SK-N-SH treated with all-trans-retinoic acid at 6 μM for 48 hours (cell line): ENCODE measurements around the gene COPS2.

Experiments
- ATAC-seq: fragments of 200-7000 bp; cut with Tn5 transposase; 3 replicates; pipeline ENCODE4 v1.9.1; 2020; ENCODE audit warnings: mild to moderate bottlenecking, moderate library complexity
- ARNTL ChIP-seq: fragments of 450-650 bp; formaldehyde crosslinking; IDR thresholded peaks from 2 replicates; pipeline ENCODE4 v1.5.0; 2020; ENCODE audit warnings: low read depth, mild to moderate bottlenecking, moderate library complexity, borderline replicate concordance
- BACH2 ChIP-seq: fragments of 250-450 bp; sonication (Bioruptor Pico); IDR thresholded peaks from 2 replicates; pipeline ENCODE4 v1.9.0; 2021; ENCODE audit warnings: mild to moderate bottlenecking, borderline replicate concordance
- CSDC2 ChIP-seq: fragments of 250-450 bp; sonication (Bioruptor Pico); IDR thresholded peaks from 2 replicates; pipeline ENCODE4 v1.5.0; 2020; ENCODE audit warnings: mild to moderate bottlenecking, moderate library complexity
- ESRRG ChIP-seq: fragments of 250-450 bp; sonication (Bioruptor Pico); IDR thresholded peaks from 2 replicates; pipeline ENCODE4 v1.6.1; 2021; ENCODE audit warnings: mild to moderate bottlenecking
- GLIS3 ChIP-seq: fragments of 250-450 bp; sonication (Bioruptor Pico); IDR thresholded peaks from 2 replicates; pipeline ENCODE4 v1.5.0; 2020; ENCODE audit warnings: mild to moderate bottlenecking, moderate library complexity
- ISL1 ChIP-seq: fragments of 250-450 bp; sonication (Bioruptor Pico); IDR thresholded peaks from 2 replicates; pipeline ENCODE4 v2.1.2; 2022; ENCODE audit warnings: mild to moderate bottlenecking, moderate library complexity
- OSR1 ChIP-seq: fragments of 250-450 bp; sonication (Bioruptor Pico); IDR thresholded peaks from 2 replicates; pipeline ENCODE4 v1.8.0; 2022; ENCODE audit warnings: moderate library complexity, mild to moderate bottlenecking, inconsistent platforms
- PPARA ChIP-seq: fragments of 250-450 bp; sonication (Bioruptor Pico); IDR thresholded peaks from 2 replicates; pipeline ENCODE4 v1.5.0; 2020; ENCODE audit warnings: mild to moderate bottlenecking, borderline replicate concordance
- RARB ChIP-seq: fragments of 250-450 bp; sonication (Bioruptor Pico); IDR thresholded peaks from 2 replicates; pipeline ENCODE4 v1.8.0; 2021; ENCODE audit warnings: mild to moderate bottlenecking, moderate library complexity
- SNAI2 ChIP-seq: fragments of 250-450 bp; sonication (Bioruptor Pico); IDR thresholded peaks from 2 replicates; pipeline ENCODE4 v1.5.0; 2020; ENCODE audit warnings: mild to moderate bottlenecking, moderate library complexity
- TCF4 ChIP-seq: fragments of 250-450 bp; sonication (Bioruptor Pico); IDR thresholded peaks from 2 replicates; pipeline ENCODE4 v1.8.0; 2021; ENCODE audit warnings: mild to moderate bottlenecking, moderate library complexity, borderline replicate concordance
- TOX ChIP-seq: fragments of 250-450 bp; sonication (Bioruptor Pico); IDR thresholded peaks from 2 replicates; pipeline ENCODE4 v1.8.0; 2021; ENCODE audit warnings: mild to moderate bottlenecking, moderate library complexity, borderline replicate concordance
- ZC3H10 ChIP-seq: fragments of 250-450 bp; sonication (Bioruptor Pico); IDR thresholded peaks from 2 replicates; pipeline ENCODE4 v1.5.1; 2021; ENCODE audit warnings: mild to moderate bottlenecking, moderate library complexity
- ZFP3 ChIP-seq: fragments of 250-450 bp; sonication (Bioruptor Pico); IDR thresholded peaks from 2 replicates; pipeline ENCODE4 v1.5.0; 2020; ENCODE audit warnings: mild to moderate bottlenecking, moderate library complexity
- ZFP30 ChIP-seq: fragments of 450-650 bp; formaldehyde crosslinking; IDR thresholded peaks from 2 replicates; pipeline ENCODE4 v1.5.0; 2022; ENCODE audit warnings: mild to moderate bottlenecking, moderate library complexity
- ZNF565 ChIP-seq: fragments of 450-650 bp; formaldehyde crosslinking; conservative IDR thresholded peaks from 2 replicates; pipeline ENCODE4 v1.5.0; 2020; ENCODE audit warnings: low read depth, mild to moderate bottlenecking, moderate library complexity
- ZNF70 ChIP-seq: fragments of 450-650 bp; formaldehyde crosslinking; IDR thresholded peaks from 2 replicates; pipeline ENCODE4 v1.5.0; 2020; ENCODE audit warnings: mild to moderate bottlenecking, moderate library complexity
- ZNF8 ChIP-seq: fragments of 450-650 bp; formaldehyde crosslinking; IDR thresholded peaks from 2 replicates; pipeline ENCODE4 v1.5.0; 2020; ENCODE audit warnings: mild to moderate bottlenecking, moderate library complexity
- TF ChIP-seq, protein P1 (sequence below): fragments of 250-450 bp; sonication (Bioruptor Pico); IDR thresholded peaks from 2 replicates; pipeline ENCODE4 v1.5.1; 2021; ENCODE audit warnings: mild to moderate bottlenecking, moderate library complexity
- TF ChIP-seq, protein P2 (sequence below): fragments of 250-450 bp; sonication (Bioruptor Pico); IDR thresholded peaks from 2 replicates; pipeline ENCODE4 v1.8.0; 2021; ENCODE audit warnings: low read depth, mild to moderate bottlenecking, moderate library complexity, borderline replicate concordance
- TF ChIP-seq, protein P3 (sequence below): fragments of 250-450 bp; sonication (Bioruptor Pico); IDR thresholded peaks from 2 replicates; pipeline ENCODE4 v1.8.0; 2020; ENCODE audit warnings: mild to moderate bottlenecking, moderate library complexity, borderline replicate concordance

COPS2 gene

DNA sequence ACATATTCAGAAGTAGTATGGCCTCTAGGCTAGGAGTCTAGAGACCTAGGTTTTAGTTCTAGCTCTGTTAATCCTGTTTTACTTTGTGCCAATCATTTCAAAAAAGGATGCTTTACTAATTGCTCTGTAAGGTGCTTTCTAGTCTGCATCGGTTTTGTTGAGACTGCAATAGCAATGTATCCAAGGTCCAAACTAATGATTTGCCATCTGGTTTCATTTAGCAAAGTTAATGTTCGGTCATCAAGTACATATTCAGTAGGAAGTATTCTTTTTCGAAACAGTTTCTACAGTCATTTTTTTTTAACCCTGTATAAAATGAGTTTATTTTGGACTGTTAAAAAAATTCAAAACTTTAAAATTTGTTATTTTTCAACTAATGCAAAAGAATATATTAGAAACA lies 12.6 kb upstream of the COPS2 start:
- no peak for ATAC-seq
- TF ChIP-seq CSDC2 (no peak), ZNF70 (CRISPR knock-in tag) (no peak), ZC3H10 (no peak), GLIS3 (no peak)
- TF ChIP-seq, protein P1, sequence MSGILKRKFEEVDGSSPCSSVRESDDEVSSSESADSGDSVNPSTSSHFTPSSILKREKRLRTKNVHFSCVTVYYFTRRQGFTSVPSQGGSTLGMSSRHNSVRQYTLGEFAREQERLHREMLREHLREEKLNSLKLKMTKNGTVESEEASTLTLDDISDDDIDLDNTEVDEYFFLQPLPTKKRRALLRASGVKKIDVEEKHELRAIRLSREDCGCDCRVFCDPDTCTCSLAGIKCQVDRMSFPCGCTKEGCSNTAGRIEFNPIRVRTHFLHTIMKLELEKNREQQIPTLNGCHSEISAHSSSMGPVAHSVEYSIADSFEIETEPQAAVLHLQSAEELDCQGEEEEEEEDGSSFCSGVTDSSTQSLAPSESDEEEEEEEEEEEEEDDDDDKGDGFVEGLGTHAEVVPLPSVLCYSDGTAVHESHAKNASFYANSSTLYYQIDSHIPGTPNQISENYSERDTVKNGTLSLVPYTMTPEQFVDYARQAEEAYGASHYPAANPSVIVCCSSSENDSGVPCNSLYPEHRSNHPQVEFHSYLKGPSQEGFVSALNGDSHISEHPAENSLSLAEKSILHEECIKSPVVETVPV (CRISPR knock-in tag) = no peak
- TF ChIP-seq, all 23 proteins: peak for 0

DNA sequence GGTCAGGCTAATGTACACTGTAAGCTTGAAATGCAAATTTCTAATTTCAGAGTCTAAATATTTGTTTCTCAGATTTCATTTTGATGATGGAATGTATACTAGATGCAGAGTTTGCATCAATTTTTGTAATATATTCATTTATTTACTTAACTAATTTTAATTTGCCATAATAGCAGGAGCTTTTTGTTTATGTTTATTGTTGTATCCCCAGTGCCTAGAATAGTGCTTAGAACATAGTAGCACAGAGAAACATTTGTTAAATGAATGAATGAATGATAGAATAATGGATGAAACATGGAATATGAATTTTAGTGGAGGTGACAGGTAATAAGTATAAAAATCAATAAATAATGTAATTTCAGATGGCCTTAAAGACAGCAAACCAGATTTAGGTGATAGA lies 9.5 kb upstream of the COPS2 start:
- ATAC-seq = no peak
- TF ChIP-seq ZC3H10 = no peak
- TF ChIP-seq BACH2 = no peak
- TF ChIP-seq, protein P2, sequence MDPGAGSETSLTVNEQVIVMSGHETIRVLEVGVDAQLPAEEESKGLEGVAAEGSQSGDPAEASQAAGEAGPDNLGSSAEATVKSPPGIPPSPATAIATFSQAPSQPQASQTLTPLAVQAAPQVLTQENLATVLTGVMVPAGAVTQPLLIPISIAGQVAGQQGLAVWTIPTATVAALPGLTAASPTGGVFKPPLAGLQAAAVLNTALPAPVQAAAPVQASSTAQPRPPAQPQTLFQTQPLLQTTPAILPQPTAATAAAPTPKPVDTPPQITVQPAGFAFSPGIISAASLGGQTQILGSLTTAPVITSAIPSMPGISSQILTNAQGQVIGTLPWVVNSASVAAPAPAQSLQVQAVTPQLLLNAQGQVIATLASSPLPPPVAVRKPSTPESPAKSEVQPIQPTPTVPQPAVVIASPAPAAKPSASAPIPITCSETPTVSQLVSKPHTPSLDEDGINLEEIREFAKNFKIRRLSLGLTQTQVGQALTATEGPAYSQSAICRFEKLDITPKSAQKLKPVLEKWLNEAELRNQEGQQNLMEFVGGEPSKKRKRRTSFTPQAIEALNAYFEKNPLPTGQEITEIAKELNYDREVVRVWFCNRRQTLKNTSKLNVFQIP (CRISPR knock-in tag) = no peak
- no peak for TF ChIP-seq RARB (CRISPR knock-in tag)
- no peak for TF ChIP-seq ZFP30 (CRISPR knock-in tag)
- TF ChIP-seq, protein P1 (CRISPR knock-in tag) = no peak
- TF ChIP-seq PPARA (CRISPR knock-in tag) = no peak
- no peak for TF ChIP-seq ARNTL (CRISPR knock-in tag)
- no peak for TF ChIP-seq TOX (CRISPR knock-in tag)
- TF ChIP-seq ESRRG (CRISPR knock-in tag) = no peak
- TF ChIP-seq, protein P3, sequence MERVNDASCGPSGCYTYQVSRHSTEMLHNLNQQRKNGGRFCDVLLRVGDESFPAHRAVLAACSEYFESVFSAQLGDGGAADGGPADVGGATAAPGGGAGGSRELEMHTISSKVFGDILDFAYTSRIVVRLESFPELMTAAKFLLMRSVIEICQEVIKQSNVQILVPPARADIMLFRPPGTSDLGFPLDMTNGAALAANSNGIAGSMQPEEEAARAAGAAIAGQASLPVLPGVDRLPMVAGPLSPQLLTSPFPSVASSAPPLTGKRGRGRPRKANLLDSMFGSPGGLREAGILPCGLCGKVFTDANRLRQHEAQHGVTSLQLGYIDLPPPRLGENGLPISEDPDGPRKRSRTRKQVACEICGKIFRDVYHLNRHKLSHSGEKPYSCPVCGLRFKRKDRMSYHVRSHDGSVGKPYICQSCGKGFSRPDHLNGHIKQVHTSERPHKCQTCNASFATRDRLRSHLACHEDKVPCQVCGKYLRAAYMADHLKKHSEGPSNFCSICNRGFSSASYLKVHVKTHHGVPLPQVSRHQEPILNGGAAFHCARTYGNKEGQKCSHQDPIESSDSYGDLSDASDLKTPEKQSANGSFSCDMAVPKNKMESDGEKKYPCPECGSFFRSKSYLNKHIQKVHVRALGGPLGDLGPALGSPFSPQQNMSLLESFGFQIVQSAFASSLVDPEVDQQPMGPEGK (CRISPR knock-in tag) = no peak
- no peak for TF ChIP-seq ZNF70 (CRISPR knock-in tag)
- TF ChIP-seq ZNF565 (CRISPR knock-in tag) = no peak
- no peak for TF ChIP-seq TCF4 (CRISPR knock-in tag)
- TF ChIP-seq ZNF8 = no peak
- TF ChIP-seq GLIS3 = no peak
- TF ChIP-seq SNAI2 (CRISPR knock-in tag) = no peak
- TF ChIP-seq OSR1 (CRISPR knock-in tag) = no peak
- TF ChIP-seq ISL1 (CRISPR knock-in tag) = no peak
- no peak for TF ChIP-seq CSDC2

DNA sequence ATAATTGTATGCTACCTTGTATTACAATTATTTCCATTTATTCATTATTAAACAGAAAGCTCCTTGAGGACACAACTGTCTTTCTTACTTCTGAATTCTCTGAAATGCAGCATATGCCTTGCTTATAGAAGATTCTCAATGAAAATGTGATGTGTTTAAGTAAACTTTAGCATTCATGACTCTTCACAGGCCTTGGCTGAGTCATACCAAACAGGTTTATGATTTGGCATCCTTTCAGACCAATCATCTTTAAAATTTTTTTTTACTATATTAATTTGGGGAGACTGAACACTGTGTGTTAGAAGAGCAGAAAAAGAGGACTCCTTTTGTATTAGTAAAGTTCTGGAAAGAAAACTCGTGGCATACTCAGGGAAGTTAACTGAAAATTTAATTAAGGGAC lies 8.3 kb upstream of the COPS2 start:
- TF ChIP-seq ZNF70 (CRISPR knock-in tag) = no peak
- no peak for TF ChIP-seq ZFP3
- ATAC-seq = no peak

DNA sequence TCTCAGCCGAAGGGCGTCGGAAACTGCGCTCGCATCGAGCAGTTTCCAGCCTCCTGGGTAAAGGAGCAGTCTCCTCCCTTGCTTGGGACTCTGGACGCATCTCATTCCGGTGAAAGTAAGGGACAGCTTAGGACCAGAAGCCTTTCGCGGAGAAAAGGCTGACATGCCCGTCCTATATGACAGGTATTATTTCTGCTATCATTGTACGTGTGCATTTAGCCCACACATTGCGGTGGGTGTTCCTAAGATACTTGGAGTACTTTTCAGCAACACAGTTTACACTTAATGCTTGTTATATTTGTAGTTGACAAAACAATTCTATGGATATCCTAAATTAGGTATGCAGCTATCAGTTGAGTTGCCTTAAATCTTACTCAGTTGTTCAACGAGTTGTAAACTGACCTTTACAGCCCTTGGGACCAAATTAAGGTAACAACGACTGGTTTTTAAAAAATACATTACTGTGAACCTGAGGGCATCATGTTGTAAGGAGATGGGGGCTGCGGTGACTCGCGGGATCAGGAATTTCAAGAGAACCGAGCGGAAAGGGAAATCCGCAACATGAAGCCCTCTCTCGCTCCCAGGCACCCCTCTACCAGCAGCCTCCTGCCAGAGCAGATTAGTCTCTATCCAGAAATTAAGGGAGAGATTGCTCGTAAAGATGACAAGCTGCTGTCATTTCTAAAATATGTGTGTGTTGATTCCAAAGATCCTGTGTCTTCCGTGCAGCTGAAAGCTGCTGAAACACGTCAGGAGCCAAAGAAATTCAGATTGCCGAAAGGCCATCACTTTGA lies 632 bp upstream of the COPS2 start:
- ATAC-seq = peak; percentile 38
- TF ChIP-seq BACH2 (no peak), PPARA (CRISPR knock-in tag) (no peak), CSDC2 (no peak), ZNF8 (no peak), ISL1 (CRISPR knock-in tag) (no peak), TOX (CRISPR knock-in tag) (no peak), GLIS3 (no peak), SNAI2 (CRISPR knock-in tag) (no peak), ZFP3 (no peak), ZFP30 (CRISPR knock-in tag) (no peak), OSR1 (CRISPR knock-in tag) (no peak), RARB (CRISPR knock-in tag) (no peak), ZC3H10 (no peak), ZNF565 (CRISPR knock-in tag) (no peak), ZNF70 (CRISPR knock-in tag) (no peak)
- TF ChIP-seq, protein P1 (CRISPR knock-in tag) = no peak
- TF ChIP-seq, protein P3 (CRISPR knock-in tag) = no peak
- TF ChIP-seq, all 23 proteins: peak for 0
